ENCODE data around the gene NLRP5. TPM values are rescaled to one million over a fixed set of nuclear protein-coding genes. Genes with fewer than 3 reads are reported as not detected.

The NLRP5 gene
- total and polyA plus RNA-seq, 7 experiments from 2014 or later: not detected

GRCh38 chr19:56110515-56111448 lies 124.2 kb downstream of the NLRP5 start:
- H3K4me1 ChIP-seq (ENCODE audit: control insufficient read depth in 2 of 2, insufficient read depth in 2 of 2, low read length in 2 of 2): peaks cover 0 to 20% of the 10 kb centered on the region in 2 donors
- Mint-ChIP-seq H3K36me3 (peaks cover 0 to 3% (median 0%) of the 10 kb centered on the region in 5 donors), H3K4me1 (peaks cover 46 to 80% (median 66%) of the 10 kb centered on the region in 7 donors), H3K4me3 (peak overlapping the region in 1 of 10 donors; percentile 45), H3K27ac (peak overlapping the region in 7 of 9 donors; percentile 21 to 84 (median 55)), H3K9me3 (no peaks in the 10 kb centered on the region), H3K27me3 (no peaks in the 10 kb centered on the region)
- DNase-seq: no peak
- intact Hi-C loops (cut with micrococcal nuclease): no loop called here
- peak overlapping the region; percentile 26 for H3K27ac ChIP-seq (ENCODE audit: low read depth, low read length)
- ChIA-PET POLR2A (interaction anchor here (0.6 to 1.8 kb wide), 2 partner anchors 10 to 14 kb away, joined by 4 to 7 read pairs; partner anchors contain the start of gene ZNF787), CTCF (interaction anchor here (0.5 kb wide), 1 partner anchor 27 kb away, joined by 3 read pairs; no protein-coding TSS in a partner anchor)
- no peaks in the 10 kb centered on the region for H3K27me3 ChIP-seq (ENCODE audit: control insufficient read depth in 2 of 2, insufficient read depth in 2 of 2, low read length in 2 of 2)
- peaks cover 0 to 5% (median 0%) of the 10 kb centered on the region in 3 experiments for H3K36me3 ChIP-seq (ENCODE audit: control insufficient read depth in 2 of 3, insufficient read depth in 3 of 3, low read length in 3 of 3)
- no peak overlapping the region for H3K4me3 ChIP-seq (ENCODE audit: low read length)
- no peaks in the 10 kb centered on the region for H3K9me3 ChIP-seq (ENCODE audit: control insufficient read depth in 2 of 3, low read length in 3 of 3)
- ATAC-seq: no peak

Other genes with a start within 250 kb of the NLRP5 start
- not detected for gene NLRP9, start 248.4 kb upstream of the NLRP5 start, total RNA-seq
- not detected for gene NLRP9, start 248.4 kb upstream of the NLRP5 start, polyA plus RNA-seq
- not detected for gene RFPL4A, start 227.7 kb upstream of the NLRP5 start, total RNA-seq
- gene RFPL4A, start 227.7 kb upstream of the NLRP5 start, polyA plus RNA-seq: not detected
- not detected for gene RFPL4AL1, start 217.7 kb upstream of the NLRP5 start, total RNA-seq
- not detected for gene RFPL4AL1, start 217.7 kb upstream of the NLRP5 start, polyA plus RNA-seq
- gene NLRP11, start 154.8 kb upstream of the NLRP5 start, total RNA-seq: not detected
- gene NLRP11, start 154.8 kb upstream of the NLRP5 start, polyA plus RNA-seq: not detected
- not detected for gene NLRP4, start 150.2 kb upstream of the NLRP5 start, total RNA-seq
- not detected for gene NLRP4, start 150.2 kb upstream of the NLRP5 start, polyA plus RNA-seq
- not detected for gene NLRP13, start 54.4 kb upstream of the NLRP5 start, total RNA-seq
- not detected for gene NLRP13, start 54.4 kb upstream of the NLRP5 start, polyA plus RNA-seq
- not detected for gene NLRP8, start 38.9 kb upstream of the NLRP5 start, total RNA-seq
- not detected for gene NLRP8, start 38.9 kb upstream of the NLRP5 start, polyA plus RNA-seq
- 10 to 100 TPM; 19.7 to 41.2 (median 33.0) TPM for gene ZNF787, start 134.5 kb downstream of the NLRP5 start, total RNA-seq
- gene ZNF787, start 134.5 kb downstream of the NLRP5 start, polyA plus RNA-seq: 1 to 10 TPM; 1.5 to 2.4 TPM
- gene ZNF444, start 154.5 kb downstream of the NLRP5 start, total RNA-seq: 10 to 100 TPM; 22.2 to 49.6 (median 35.7) TPM
- 10 to 100 TPM; 15.9 to 35.3 TPM for gene ZNF444, start 154.5 kb downstream of the NLRP5 start, polyA plus RNA-seq
- gene GALP, start 189.2 kb downstream of the NLRP5 start, total RNA-seq: not detected
- gene GALP, start 189.2 kb downstream of the NLRP5 start, polyA plus RNA-seq: not detected
- gene ZSCAN5B, start 211.0 kb downstream of the NLRP5 start, total RNA-seq: not detected
- gene ZSCAN5B, start 211.0 kb downstream of the NLRP5 start, polyA plus RNA-seq: not detected
- not detected for gene ZSCAN5C, start 215.5 kb downstream of the NLRP5 start, total RNA-seq
- gene ZSCAN5C, start 215.5 kb downstream of the NLRP5 start, polyA plus RNA-seq: not detected

Data from naive thymus-derived CD4-positive, alpha-beta T cell (primary cell).